Measurements from ENCODE around the gene NRXN3. TPM values are rescaled to one million over a fixed set of nuclear protein-coding genes. Genes with fewer than 3 reads are reported as not detected.

NRXN3 gene
- polyA plus RNA-seq, 1 donor (not counting 4 experiments of a cell fraction or from before 2014, with no cell fraction given): 0.89 TPM

DNA sequence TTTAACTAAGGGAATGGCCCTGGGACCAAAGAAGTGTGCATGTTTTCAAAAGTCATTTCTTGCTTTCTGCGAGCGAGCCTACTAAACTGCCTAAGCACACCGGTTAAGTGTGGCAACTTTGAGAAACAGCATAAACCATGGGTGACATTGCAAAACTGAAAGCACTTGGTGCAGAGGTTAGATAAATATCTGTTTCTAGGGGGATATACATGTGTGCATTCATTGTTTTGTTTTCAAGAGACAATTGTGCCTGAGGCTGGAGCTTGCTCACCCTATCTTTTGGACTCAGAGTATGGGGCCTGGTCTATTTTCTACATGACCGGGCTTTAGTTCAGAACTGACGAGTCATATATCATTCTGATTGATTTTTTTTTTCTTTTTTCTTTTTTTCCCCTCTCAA lies 923.4 kb downstream of the NRXN3 start:
- Histone ChIP-seq H3K9me1 (ENCODE audit: control insufficient read depth, extremely low read depth, insufficient read depth, low read length) (no peaks in the 10 kb centered on the region), H3K27ac (ENCODE audit: control insufficient read depth, insufficient read depth, low read length) (no peak overlapping the region), H3K27me3 (ENCODE audit: control insufficient read depth, extremely low read depth, insufficient read depth, low read length) (no peaks in the 10 kb centered on the region), H3K79me2 (ENCODE audit: control insufficient read depth, insufficient read depth, low read length) (no peaks in the 10 kb centered on the region), H4K20me1 (ENCODE audit: control insufficient read depth, extremely low read depth, insufficient read depth, low read length) (no peaks in the 10 kb centered on the region), H3K4me3 (ENCODE audit: control insufficient read depth in 2 of 3, extremely low read depth in 1 of 3, insufficient read depth in 2 of 3, low read depth in 1 of 3, low read length in 3 of 3) (no peak overlapping the region), H3K4me2 (ENCODE audit: control insufficient read depth, extremely low read depth, insufficient read depth, low read depth, low read length) (no peak overlapping the region), H3K9me3 (ENCODE audit: control insufficient read depth, low read depth, low read length) (no peaks in the 10 kb centered on the region), H3K4me1 (ENCODE audit: control insufficient read depth, extremely low read depth, insufficient read depth, low read length) (no peaks in the 10 kb centered on the region), H3K9ac (ENCODE audit: control insufficient read depth, extremely low read depth, insufficient read depth, low read length) (no peak overlapping the region), H2AFZ (ENCODE audit: control insufficient read depth, low read length) (no peak overlapping the region), H3K36me3 (ENCODE audit: control insufficient read depth in 2 of 2, extremely low read depth in 1 of 2, insufficient read depth in 2 of 2, low read length in 2 of 2) (no peaks in the 10 kb centered on the region)
- DNase-seq (ENCODE audit: low read depth, low spot score) (no peak), FAIRE-seq (no peak)
- TF ChIP-seq CTCF (optimal IDR thresholded peaks at IDR 0.05 in 1 of 3, IDR thresholded peaks at IDR 0.05 in 1 of 3, conservative IDR thresholded peaks at IDR 0.05 in 1 of 3; ENCODE audit: extremely low read depth in 1 of 3, insufficient read depth in 2 of 3, low read length in 3 of 3): no peak
- TF ChIP-seq EZH2 (IDR thresholded peaks at IDR 0.05; ENCODE audit: low read length): no peak
- dilution Hi-C loops (cut with MboI; ENCODE audit: extremely low pct_ligation_motif_present, low sequenced_read_pairs): no loop called here

DNA sequence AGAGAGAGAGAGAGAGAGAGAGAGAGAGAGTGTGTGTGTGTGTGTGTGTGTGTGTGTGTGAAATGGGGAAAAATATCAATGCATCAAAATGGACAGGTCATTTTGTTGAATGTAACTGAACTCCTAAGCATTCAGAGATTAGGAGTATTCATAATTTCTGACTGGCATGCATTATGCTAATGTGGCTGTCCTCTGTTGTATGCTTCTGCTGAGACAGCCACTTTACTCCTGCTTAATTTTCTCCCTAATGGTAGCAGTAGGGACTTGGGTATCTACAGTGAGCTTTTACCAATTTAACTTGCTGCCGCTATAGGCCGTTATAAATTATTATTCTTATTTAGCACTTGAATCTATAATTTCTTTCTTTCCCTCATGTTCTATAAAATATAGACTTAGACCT lies 924.8 kb downstream of the NRXN3 start:
- H3K27me3 ChIP-seq (ENCODE audit: control insufficient read depth, extremely low read depth, insufficient read depth, low read length): no peaks in the 10 kb centered on the region
- DNase-seq (ENCODE audit: low read depth, low spot score) (no peak), FAIRE-seq (no peak)
- H3K9ac ChIP-seq (ENCODE audit: control insufficient read depth, extremely low read depth, insufficient read depth, low read length): no peak overlapping the region
- no peak overlapping the region for H2AFZ ChIP-seq (ENCODE audit: control insufficient read depth, low read length)
- no peaks in the 10 kb centered on the region for H4K20me1 ChIP-seq (ENCODE audit: control insufficient read depth, extremely low read depth, insufficient read depth, low read length)
- H3K9me1 ChIP-seq (ENCODE audit: control insufficient read depth, extremely low read depth, insufficient read depth, low read length): no peaks in the 10 kb centered on the region
- H3K36me3 ChIP-seq (ENCODE audit: control insufficient read depth in 2 of 2, extremely low read depth in 1 of 2, insufficient read depth in 2 of 2, low read length in 2 of 2): no peaks in the 10 kb centered on the region
- no peaks in the 10 kb centered on the region for H3K79me2 ChIP-seq (ENCODE audit: control insufficient read depth, insufficient read depth, low read length)
- dilution Hi-C loops (cut with MboI; ENCODE audit: extremely low pct_ligation_motif_present, low sequenced_read_pairs): no loop called here
- no peaks in the 10 kb centered on the region for H3K9me3 ChIP-seq (ENCODE audit: control insufficient read depth, low read depth, low read length)
- no peak overlapping the region for H3K27ac ChIP-seq (ENCODE audit: control insufficient read depth, insufficient read depth, low read length)
- H3K4me3 ChIP-seq (ENCODE audit: control insufficient read depth in 2 of 3, extremely low read depth in 1 of 3, insufficient read depth in 2 of 3, low read depth in 1 of 3, low read length in 3 of 3): no peak overlapping the region
- TF ChIP-seq EZH2 (IDR thresholded peaks at IDR 0.05; ENCODE audit: low read length): no peak
- TF ChIP-seq CTCF (optimal IDR thresholded peaks at IDR 0.05 in 1 of 3, IDR thresholded peaks at IDR 0.05 in 1 of 3, conservative IDR thresholded peaks at IDR 0.05 in 1 of 3; ENCODE audit: extremely low read depth in 1 of 3, insufficient read depth in 2 of 3, low read length in 3 of 3): no peak
- H3K4me1 ChIP-seq (ENCODE audit: control insufficient read depth, extremely low read depth, insufficient read depth, low read length): no peaks in the 10 kb centered on the region
- no peak overlapping the region for H3K4me2 ChIP-seq (ENCODE audit: control insufficient read depth, extremely low read depth, insufficient read depth, low read depth, low read length)
